ENCODE results near the gene TAAR8. TPM values are rescaled to one million over a fixed set of nuclear protein-coding genes. Genes with fewer than 3 reads are reported as not detected.

TAAR8 gene
- polyA plus RNA-seq, 1 of the 3 experiments (the other 2 are of a cell fraction) = not detected

DNA sequence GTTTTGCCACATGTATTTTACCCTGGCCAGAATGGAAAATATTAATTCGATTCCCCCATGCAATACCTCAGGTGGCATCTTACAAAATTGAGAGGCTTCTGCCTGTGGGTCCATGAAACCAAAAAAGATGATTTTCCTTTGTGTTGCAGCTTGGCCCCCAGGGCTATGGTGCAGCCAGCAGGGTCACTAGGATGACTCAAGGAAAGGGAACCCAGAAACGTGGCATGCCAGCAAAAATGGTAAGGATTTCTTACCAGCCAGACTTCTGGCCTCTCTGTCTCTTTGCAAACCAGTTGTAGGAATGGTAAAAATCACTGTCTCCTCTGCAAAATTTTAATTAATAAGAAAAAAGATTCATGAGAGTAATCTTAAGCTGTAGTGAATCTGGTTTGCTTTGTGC is 26.0 kb upstream of the TAAR8 start:
- 0% methylated on average over 2 of the region's 2 CpGs for WGBS (ENCODE audit: low lambda C conversion rate)
- Histone ChIP-seq H3K9me2 (no peaks in the 10 kb centered on the region), H3K9ac (no peak overlapping the region), H3K9me3 (no peaks in the 10 kb centered on the region), H3F3A (replicated peaks; ENCODE audit: insufficient read depth) (no peaks in the 10 kb centered on the region), H4K20me1 (ENCODE audit: insufficient read depth) (no peaks in the 10 kb centered on the region), H3K4me2 (no peak overlapping the region), H2AFZ (ENCODE audit: low read depth) (no peak overlapping the region), H3K36me3 (replicated peaks in 1 of 2; ENCODE audit: control insufficient read depth in 1 of 2, insufficient read depth in 2 of 2, low read length in 1 of 2) (no peaks in the 10 kb centered on the region), H3K79me2 (ENCODE audit: insufficient read depth) (no peaks in the 10 kb centered on the region), H3K4me1 (ENCODE audit: control insufficient read depth in 1 of 2, insufficient read depth in 2 of 2, low read depth in 1 of 2, low read length in 1 of 2) (no peaks in the 10 kb centered on the region), H3K27me3 (ENCODE audit: insufficient read depth) (peaks cover 22% of the 10 kb centered on the region), H3K27ac (ENCODE audit: low read depth in 2 of 2, low read length in 1 of 2) (no peak overlapping the region), H3K4me3 (ENCODE audit: low read depth in 2 of 2, low read length in 1 of 2) (no peak overlapping the region)
- POLR2A ChIA-PET = no interaction called here
- CTCF ChIA-PET = interaction anchor here (1.2 kb wide), 1 partner anchor 17 kb away, joined by 3 read pairs; no protein-coding TSS in a partner anchor
- TF ChIP-seq, protein P1, sequence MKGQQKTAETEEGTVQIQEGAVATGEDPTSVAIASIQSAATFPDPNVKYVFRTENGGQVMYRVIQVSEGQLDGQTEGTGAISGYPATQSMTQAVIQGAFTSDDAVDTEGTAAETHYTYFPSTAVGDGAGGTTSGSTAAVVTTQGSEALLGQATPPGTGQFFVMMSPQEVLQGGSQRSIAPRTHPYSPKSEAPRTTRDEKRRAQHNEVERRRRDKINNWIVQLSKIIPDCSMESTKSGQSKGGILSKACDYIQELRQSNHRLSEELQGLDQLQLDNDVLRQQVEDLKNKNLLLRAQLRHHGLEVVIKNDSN (IDR thresholded peaks at IDR 0.05; ENCODE audit: borderline replicate concordance, low read depth) = no peak
- TF ChIP-seq TEAD4 (IDR thresholded peaks at IDR 0.05; ENCODE audit: borderline replicate concordance, insufficient read depth) = no peak
- no peak for DNase-seq

DNA sequence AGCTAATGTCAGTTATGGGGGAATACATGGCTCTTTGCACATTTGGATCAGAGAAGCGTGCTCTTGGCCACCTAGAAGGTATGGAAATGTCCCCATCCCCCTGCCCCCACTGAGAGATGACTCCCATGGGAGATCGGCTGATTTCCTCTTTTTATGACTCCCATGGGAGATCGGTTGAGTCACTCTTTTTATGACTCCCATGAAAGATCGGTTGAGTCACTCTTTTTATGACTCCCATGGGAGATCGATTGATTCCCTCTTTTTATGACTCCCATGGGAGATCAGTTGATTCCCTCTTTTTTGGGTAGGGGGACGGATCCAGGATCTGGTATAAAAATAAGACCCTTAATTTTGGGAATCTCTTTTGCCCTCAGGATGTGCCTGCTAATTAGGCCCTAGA is 24.7 kb upstream of the TAAR8 start:
- no peak overlapping the region for H3K4me2 ChIP-seq
- no peaks in the 10 kb centered on the region for H3K9me2 ChIP-seq
- H3K79me2 ChIP-seq (ENCODE audit: insufficient read depth) = no peaks in the 10 kb centered on the region
- H3K9ac ChIP-seq = no peak overlapping the region
- H2AFZ ChIP-seq (ENCODE audit: low read depth) = no peak overlapping the region
- no peaks in the 10 kb centered on the region for H3K9me3 ChIP-seq
- no peak for DNase-seq
- H3K36me3 ChIP-seq (replicated peaks in 1 of 2; ENCODE audit: control insufficient read depth in 1 of 2, insufficient read depth in 2 of 2, low read length in 1 of 2) = no peaks in the 10 kb centered on the region
- H3F3A ChIP-seq (replicated peaks; ENCODE audit: insufficient read depth) = no peaks in the 10 kb centered on the region
- TF ChIP-seq, protein P2, sequence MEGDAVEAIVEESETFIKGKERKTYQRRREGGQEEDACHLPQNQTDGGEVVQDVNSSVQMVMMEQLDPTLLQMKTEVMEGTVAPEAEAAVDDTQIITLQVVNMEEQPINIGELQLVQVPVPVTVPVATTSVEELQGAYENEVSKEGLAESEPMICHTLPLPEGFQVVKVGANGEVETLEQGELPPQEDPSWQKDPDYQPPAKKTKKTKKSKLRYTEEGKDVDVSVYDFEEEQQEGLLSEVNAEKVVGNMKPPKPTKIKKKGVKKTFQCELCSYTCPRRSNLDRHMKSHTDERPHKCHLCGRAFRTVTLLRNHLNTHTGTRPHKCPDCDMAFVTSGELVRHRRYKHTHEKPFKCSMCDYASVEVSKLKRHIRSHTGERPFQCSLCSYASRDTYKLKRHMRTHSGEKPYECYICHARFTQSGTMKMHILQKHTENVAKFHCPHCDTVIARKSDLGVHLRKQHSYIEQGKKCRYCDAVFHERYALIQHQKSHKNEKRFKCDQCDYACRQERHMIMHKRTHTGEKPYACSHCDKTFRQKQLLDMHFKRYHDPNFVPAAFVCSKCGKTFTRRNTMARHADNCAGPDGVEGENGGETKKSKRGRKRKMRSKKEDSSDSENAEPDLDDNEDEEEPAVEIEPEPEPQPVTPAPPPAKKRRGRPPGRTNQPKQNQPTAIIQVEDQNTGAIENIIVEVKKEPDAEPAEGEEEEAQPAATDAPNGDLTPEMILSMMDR (IDR thresholded peaks at IDR 0.05) = no peak
- TF ChIP-seq TEAD4 (IDR thresholded peaks at IDR 0.05; ENCODE audit: borderline replicate concordance, insufficient read depth) = no peak
- no peak for TF ChIP-seq RFX5 (IDR thresholded peaks at IDR 0.05; ENCODE audit: low read length)
- TF ChIP-seq TAF1 (IDR thresholded peaks at IDR 0.05; ENCODE audit: borderline replicate concordance, low read depth, low read length) = no peak
- TF ChIP-seq NFIC (IDR thresholded peaks at IDR 0.05; ENCODE audit: borderline replicate concordance) = no peak
- no peak for TF ChIP-seq MXI1 (IDR thresholded peaks at IDR 0.05; ENCODE audit: low read depth, low read length)
- TF ChIP-seq, protein P3, sequence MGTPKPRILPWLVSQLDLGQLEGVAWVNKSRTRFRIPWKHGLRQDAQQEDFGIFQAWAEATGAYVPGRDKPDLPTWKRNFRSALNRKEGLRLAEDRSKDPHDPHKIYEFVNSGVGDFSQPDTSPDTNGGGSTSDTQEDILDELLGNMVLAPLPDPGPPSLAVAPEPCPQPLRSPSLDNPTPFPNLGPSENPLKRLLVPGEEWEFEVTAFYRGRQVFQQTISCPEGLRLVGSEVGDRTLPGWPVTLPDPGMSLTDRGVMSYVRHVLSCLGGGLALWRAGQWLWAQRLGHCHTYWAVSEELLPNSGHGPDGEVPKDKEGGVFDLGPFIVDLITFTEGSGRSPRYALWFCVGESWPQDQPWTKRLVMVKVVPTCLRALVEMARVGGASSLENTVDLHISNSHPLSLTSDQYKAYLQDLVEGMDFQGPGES (IDR thresholded peaks at IDR 0.05; ENCODE audit: low read depth, low read length) = no peak
- TF ChIP-seq ELF1 (IDR thresholded peaks at IDR 0.05) = no peak
- no peak for TF ChIP-seq RCOR1 (IDR thresholded peaks at IDR 0.05; ENCODE audit: low read length)
- TF ChIP-seq FOXM1 (IDR thresholded peaks at IDR 0.05; ENCODE audit: low read depth) = no peak
- CTCF ChIA-PET = no interaction called here
- peaks cover 22% of the 10 kb centered on the region for H3K27me3 ChIP-seq (ENCODE audit: insufficient read depth)
- no peak overlapping the region for H3K27ac ChIP-seq (ENCODE audit: low read depth in 2 of 2, low read length in 1 of 2)
- no peaks in the 10 kb centered on the region for H4K20me1 ChIP-seq (ENCODE audit: insufficient read depth)
- WGBS (ENCODE audit: low lambda C conversion rate) = 9% methylated on average over 6 of the region's 6 CpGs
- H3K4me3 ChIP-seq (ENCODE audit: low read depth in 2 of 2, low read length in 1 of 2) = no peak overlapping the region
- no peaks in the 10 kb centered on the region for H3K4me1 ChIP-seq (ENCODE audit: control insufficient read depth in 1 of 2, insufficient read depth in 2 of 2, low read depth in 1 of 2, low read length in 1 of 2)
- POLR2A ChIA-PET = no interaction called here

Measured in SK-N-SH (cell line).